GM23338 (cell line): ENCODE measurements around the gene SLC30A3. TPM values are rescaled to one million over a fixed set of nuclear protein-coding genes. Genes with fewer than 3 reads are reported as not detected.

Experiments
- ATAC-seq: fragments of 200-7000 bp; cut with Tn5 transposase; 3 replicates; pipeline ENCODE4 v1.9.1; 2020
- DNase-seq: peaks from one replicate; pipeline ENCODE4 v3.0.0-alpha.2; 2015; ENCODE audit warnings: low spot score
- H2AFZ ChIP-seq: fragments of 200-600 bp; sonication (generic); 2 replicates; pipeline ENCODE4 v1.8.0; 2016; ENCODE audit warnings: antibody characterized with exemption, mild to moderate bottlenecking, moderate library complexity
- H3F3A ChIP-seq: fragments of 200-600 bp; sonication (generic); replicated peaks from 2 replicates; pipeline ENCODE4 v1.8.0; 2017; ENCODE audit warnings: antibody characterized with exemption, mixed run types, low read depth
- H3K27ac ChIP-seq: fragments of 200-600 bp; sonication (generic); 2 replicates; pipeline ENCODE4 v1.6.1; 2016; ENCODE audit warnings: low read depth
- H3K27me3 ChIP-seq: fragments of 200-600 bp; sonication (generic); 2 replicates; pipeline ENCODE4 v1.8.0; 2016; ENCODE audit warnings: mild to moderate bottlenecking, mixed run types, moderate library complexity; ENCODE audit not compliant: insufficient read depth
- H3K36me3 ChIP-seq: fragments of 200-600 bp; sonication (generic); 2 replicates; pipeline ENCODE4 v1.8.0; 2016; ENCODE audit warnings: mild to moderate bottlenecking; ENCODE audit not compliant: insufficient read depth
- H3K4me1 ChIP-seq: fragments of 200-600 bp; sonication (generic); 2 replicates; pipeline ENCODE4 v1.8.0; 2016; ENCODE audit warnings: mild to moderate bottlenecking, moderate library complexity; ENCODE audit not compliant: insufficient read depth
- H3K4me2 ChIP-seq: fragments of 200-600 bp; sonication (generic); 2 replicates; pipeline ENCODE4 v1.7.1; 2017; ENCODE audit warnings: mixed run types
- H3K4me3 ChIP-seq: fragments of 200-600 bp; sonication (generic); 2 replicates; pipeline ENCODE4 v1.6.1; 2016; ENCODE audit warnings: mixed run types
- H3K79me2 ChIP-seq: fragments of 200-600 bp; sonication (generic); replicated peaks from 2 replicates; pipeline ENCODE4 v1.8.0; 2017; ENCODE audit warnings: mild to moderate bottlenecking; ENCODE audit not compliant: insufficient read depth
- H3K9me2 ChIP-seq: fragments of 200-600 bp; sonication (generic); 2 replicates; pipeline ENCODE4 v1.8.0; 2017; ENCODE audit not compliant: insufficient read depth
- H4K20me1 ChIP-seq: fragments of 200-600 bp; sonication (generic); replicated peaks from 2 replicates; pipeline ENCODE4 v1.8.0; 2017; ENCODE audit warnings: mild to moderate bottlenecking; ENCODE audit not compliant: insufficient read depth
- H3K27ac Mint-ChIP-seq: 2 replicates; pipeline ENCODE4 v1.8.0; 2020; ENCODE audit warnings: inconsistent platforms, mild to moderate bottlenecking, moderate library complexity, mixed read lengths
- H3K27me3 Mint-ChIP-seq: 3 replicates; pipeline ENCODE4 v1.8.0; 2022; ENCODE audit warnings: low read depth, mild to moderate bottlenecking, moderate library complexity, mixed read lengths, inconsistent platforms; ENCODE audit not compliant: insufficient read depth, poor library complexity
- H3K36me3 Mint-ChIP-seq: 3 replicates; pipeline ENCODE4 v1.8.0; 2021; ENCODE audit warnings: low read depth, mild to moderate bottlenecking, inconsistent platforms, moderate library complexity, mixed read lengths
- H3K4me1 Mint-ChIP-seq: 3 replicates; pipeline ENCODE4 v1.8.0; 2020; ENCODE audit warnings: mild to moderate bottlenecking, inconsistent platforms, mixed read lengths
- H3K4me3 Mint-ChIP-seq: 3 replicates; pipeline ENCODE4 v1.8.0; 2021; ENCODE audit warnings: moderate library complexity, mild to moderate bottlenecking, inconsistent platforms, mixed read lengths
- H3K9me3 Mint-ChIP-seq: 3 replicates; pipeline ENCODE4 v1.8.0; 2020; ENCODE audit warnings: moderate library complexity, mild to moderate bottlenecking, inconsistent platforms, mixed read lengths
- CREB1 ChIP-seq: fragments of 250-450 bp; sonication (Bioruptor Pico); IDR thresholded peaks from 2 replicates; pipeline ENCODE4 v1.5.0; 2020; ENCODE audit warnings: low read depth, mild to moderate bottlenecking, moderate library complexity
- EZH2 ChIP-seq: fragments of 200-600 bp; sonication (generic); IDR thresholded peaks from one replicate; pipeline ENCODE4 v1.8.0; 2017; ENCODE audit warnings: antibody characterized with exemption, mild to moderate bottlenecking, low read depth; ENCODE audit not compliant: unreplicated experiment
- EZH2phosphoT487 ChIP-seq: fragments of 200-600 bp; sonication (generic); IDR thresholded peaks from one replicate; pipeline ENCODE4 v1.8.1; 2018; ENCODE audit warnings: antibody characterized with exemption; ENCODE audit not compliant: unreplicated experiment
- JUNB ChIP-seq: IDR thresholded peaks from one replicate; pipeline ENCODE4 v1.6.1; 2016; ENCODE audit warnings: antibody characterized with exemption; ENCODE audit not compliant: unreplicated experiment
- NANOG ChIP-seq: IDR thresholded peaks from 2 replicates; pipeline ENCODE4 v1.6.1; 2016; ENCODE audit warnings: antibody characterized with exemption, borderline replicate concordance
- POLR2AphosphoS5 ChIP-seq: IDR thresholded peaks from 2 replicates; pipeline ENCODE4 v1.6.1; 2016; ENCODE audit warnings: antibody characterized with exemption, low read depth
- STAT1 ChIP-seq: IDR thresholded peaks from one replicate; pipeline ENCODE4 v1.6.1; 2016; ENCODE audit warnings: antibody characterized with exemption; ENCODE audit not compliant: unreplicated experiment
- ZNF114 ChIP-seq: fragments of 250-450 bp; sonication (Bioruptor Pico); IDR thresholded peaks from 2 replicates; pipeline ENCODE4 v1.5.0; 2020; ENCODE audit warnings: mild to moderate bottlenecking, moderate library complexity
- ZNF331 ChIP-seq: fragments of 250-450 bp; sonication (Bioruptor Pico); IDR thresholded peaks from 2 replicates; pipeline ENCODE4 v1.5.0; 2020; ENCODE audit warnings: low read depth, mild to moderate bottlenecking, moderate library complexity
- polyA plus RNA-seq: library from polyadenylated mRNA; unstranded; fragments of >200 nt; fragmentation: Nextera tagmentation; extraction: Ambion mirVana; gene quantifications from 2 replicates; pipeline ENCODE4 v1.2.1, GENCODE V29; 2016
- total RNA-seq: library from RNA; depleted of rRNA; stranded (reverse); fragments of >200 nt; shearing (Covaris generic); gene quantifications from 2 replicates; pipeline ENCODE4 v1.2.3, GENCODE V29; 2014
- TF ChIP-seq, protein P1 (sequence below): IDR thresholded peaks from 2 replicates; pipeline ENCODE4 v1.6.1; 2016; ENCODE audit warnings: antibody characterized with exemption
- TF ChIP-seq, protein P2 (sequence below): fragments of 250-450 bp; sonication (Bioruptor Pico); IDR thresholded peaks from 2 replicates; pipeline ENCODE4 v1.5.0; 2020; ENCODE audit warnings: mild to moderate bottlenecking, moderate library complexity
- TF ChIP-seq, protein P3 (sequence below): IDR thresholded peaks from one replicate; pipeline ENCODE4 v1.6.1; 2018; ENCODE audit warnings: antibody characterized with exemption; ENCODE audit not compliant: unreplicated experiment
- TF ChIP-seq, protein P4 (sequence below), 2 experiments: fragments of 200-600 bp in 1 of 2; sonication (generic) in 1 of 2; conservative IDR thresholded peaks; 2 replicates each; pipeline versions ENCODE4 v1.5.1 to v1.6.1; 2016 to 2017; ENCODE audit warnings: antibody characterized with exemption in 2 of 2, low read depth in 2 of 2, mild to moderate bottlenecking in 2 of 2, moderate library complexity in 1 of 2

The SLC30A3 gene
- total and polyA plus RNA-seq, 2 experiments from 2014 or later: 4.1 to 8.3 TPM

DNA sequence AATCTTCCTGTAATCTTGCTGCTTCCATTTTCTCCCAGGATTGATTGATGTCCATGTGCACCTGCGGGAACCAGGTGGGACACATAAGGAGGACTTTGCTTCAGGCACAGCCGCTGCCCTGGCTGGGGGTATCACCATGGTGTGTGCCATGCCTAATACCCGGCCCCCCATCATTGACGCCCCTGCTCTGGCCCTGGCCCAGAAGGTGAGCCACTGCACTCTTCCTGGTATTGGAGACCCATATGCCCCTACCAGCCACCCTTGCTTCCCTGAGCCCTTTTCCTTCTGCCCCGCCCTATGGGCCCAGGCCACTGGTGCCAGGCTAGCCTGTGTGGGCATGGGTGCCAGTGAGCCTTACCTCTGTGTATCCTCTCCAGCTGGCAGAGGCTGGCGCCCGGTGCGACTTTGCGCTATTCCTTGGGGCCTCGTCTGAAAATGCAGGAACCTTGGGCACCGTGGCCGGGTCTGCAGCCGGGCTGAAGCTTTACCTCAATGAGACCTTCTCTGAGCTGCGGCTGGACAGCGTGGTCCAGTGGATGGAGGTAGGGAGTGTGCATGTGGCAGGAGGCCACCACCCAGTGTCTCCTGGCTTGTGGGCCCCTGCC, 25.4 kb downstream of the SLC30A3 start:
- Histone ChIP-seq H3K36me3 (peaks cover 75% of the 10 kb centered on the region), H3K27ac (no peak overlapping the region), H4K20me1 (no peaks in the 10 kb centered on the region; the same call in 1 of the 2 replicates), H3K4me2 (no peak overlapping the region), H3K4me3 (no peak overlapping the region), H2AFZ (no peak overlapping the region), H3F3A (no peaks in the 10 kb centered on the region), H3K79me2 (no peaks in the 10 kb centered on the region), H3K4me1 (no peaks in the 10 kb centered on the region), H3K27me3 (no peaks in the 10 kb centered on the region), H3K9me2 (no peaks in the 10 kb centered on the region)
- no peak overlapping the region for H3K27ac Mint-ChIP-seq
- DNase-seq (no peak), ATAC-seq (no peak)
- peaks cover 100% of the 10 kb centered on the region for H3K36me3 Mint-ChIP-seq
- TF ChIP-seq, protein P1, sequence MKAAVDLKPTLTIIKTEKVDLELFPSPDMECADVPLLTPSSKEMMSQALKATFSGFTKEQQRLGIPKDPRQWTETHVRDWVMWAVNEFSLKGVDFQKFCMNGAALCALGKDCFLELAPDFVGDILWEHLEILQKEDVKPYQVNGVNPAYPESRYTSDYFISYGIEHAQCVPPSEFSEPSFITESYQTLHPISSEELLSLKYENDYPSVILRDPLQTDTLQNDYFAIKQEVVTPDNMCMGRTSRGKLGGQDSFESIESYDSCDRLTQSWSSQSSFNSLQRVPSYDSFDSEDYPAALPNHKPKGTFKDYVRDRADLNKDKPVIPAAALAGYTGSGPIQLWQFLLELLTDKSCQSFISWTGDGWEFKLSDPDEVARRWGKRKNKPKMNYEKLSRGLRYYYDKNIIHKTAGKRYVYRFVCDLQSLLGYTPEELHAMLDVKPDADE: no peak
- TF ChIP-seq POLR2AphosphoS5 (no peak), ZNF114 (CRISPR knock-in tag) (no peak), EZH2phosphoT487 (no peak), ZNF331 (CRISPR knock-in tag) (no peak), STAT1 (no peak), JUNB (no peak), CREB1 (CRISPR knock-in tag) (no peak), EZH2 (no peak), NANOG (no peak)
- TF ChIP-seq, protein P2, sequence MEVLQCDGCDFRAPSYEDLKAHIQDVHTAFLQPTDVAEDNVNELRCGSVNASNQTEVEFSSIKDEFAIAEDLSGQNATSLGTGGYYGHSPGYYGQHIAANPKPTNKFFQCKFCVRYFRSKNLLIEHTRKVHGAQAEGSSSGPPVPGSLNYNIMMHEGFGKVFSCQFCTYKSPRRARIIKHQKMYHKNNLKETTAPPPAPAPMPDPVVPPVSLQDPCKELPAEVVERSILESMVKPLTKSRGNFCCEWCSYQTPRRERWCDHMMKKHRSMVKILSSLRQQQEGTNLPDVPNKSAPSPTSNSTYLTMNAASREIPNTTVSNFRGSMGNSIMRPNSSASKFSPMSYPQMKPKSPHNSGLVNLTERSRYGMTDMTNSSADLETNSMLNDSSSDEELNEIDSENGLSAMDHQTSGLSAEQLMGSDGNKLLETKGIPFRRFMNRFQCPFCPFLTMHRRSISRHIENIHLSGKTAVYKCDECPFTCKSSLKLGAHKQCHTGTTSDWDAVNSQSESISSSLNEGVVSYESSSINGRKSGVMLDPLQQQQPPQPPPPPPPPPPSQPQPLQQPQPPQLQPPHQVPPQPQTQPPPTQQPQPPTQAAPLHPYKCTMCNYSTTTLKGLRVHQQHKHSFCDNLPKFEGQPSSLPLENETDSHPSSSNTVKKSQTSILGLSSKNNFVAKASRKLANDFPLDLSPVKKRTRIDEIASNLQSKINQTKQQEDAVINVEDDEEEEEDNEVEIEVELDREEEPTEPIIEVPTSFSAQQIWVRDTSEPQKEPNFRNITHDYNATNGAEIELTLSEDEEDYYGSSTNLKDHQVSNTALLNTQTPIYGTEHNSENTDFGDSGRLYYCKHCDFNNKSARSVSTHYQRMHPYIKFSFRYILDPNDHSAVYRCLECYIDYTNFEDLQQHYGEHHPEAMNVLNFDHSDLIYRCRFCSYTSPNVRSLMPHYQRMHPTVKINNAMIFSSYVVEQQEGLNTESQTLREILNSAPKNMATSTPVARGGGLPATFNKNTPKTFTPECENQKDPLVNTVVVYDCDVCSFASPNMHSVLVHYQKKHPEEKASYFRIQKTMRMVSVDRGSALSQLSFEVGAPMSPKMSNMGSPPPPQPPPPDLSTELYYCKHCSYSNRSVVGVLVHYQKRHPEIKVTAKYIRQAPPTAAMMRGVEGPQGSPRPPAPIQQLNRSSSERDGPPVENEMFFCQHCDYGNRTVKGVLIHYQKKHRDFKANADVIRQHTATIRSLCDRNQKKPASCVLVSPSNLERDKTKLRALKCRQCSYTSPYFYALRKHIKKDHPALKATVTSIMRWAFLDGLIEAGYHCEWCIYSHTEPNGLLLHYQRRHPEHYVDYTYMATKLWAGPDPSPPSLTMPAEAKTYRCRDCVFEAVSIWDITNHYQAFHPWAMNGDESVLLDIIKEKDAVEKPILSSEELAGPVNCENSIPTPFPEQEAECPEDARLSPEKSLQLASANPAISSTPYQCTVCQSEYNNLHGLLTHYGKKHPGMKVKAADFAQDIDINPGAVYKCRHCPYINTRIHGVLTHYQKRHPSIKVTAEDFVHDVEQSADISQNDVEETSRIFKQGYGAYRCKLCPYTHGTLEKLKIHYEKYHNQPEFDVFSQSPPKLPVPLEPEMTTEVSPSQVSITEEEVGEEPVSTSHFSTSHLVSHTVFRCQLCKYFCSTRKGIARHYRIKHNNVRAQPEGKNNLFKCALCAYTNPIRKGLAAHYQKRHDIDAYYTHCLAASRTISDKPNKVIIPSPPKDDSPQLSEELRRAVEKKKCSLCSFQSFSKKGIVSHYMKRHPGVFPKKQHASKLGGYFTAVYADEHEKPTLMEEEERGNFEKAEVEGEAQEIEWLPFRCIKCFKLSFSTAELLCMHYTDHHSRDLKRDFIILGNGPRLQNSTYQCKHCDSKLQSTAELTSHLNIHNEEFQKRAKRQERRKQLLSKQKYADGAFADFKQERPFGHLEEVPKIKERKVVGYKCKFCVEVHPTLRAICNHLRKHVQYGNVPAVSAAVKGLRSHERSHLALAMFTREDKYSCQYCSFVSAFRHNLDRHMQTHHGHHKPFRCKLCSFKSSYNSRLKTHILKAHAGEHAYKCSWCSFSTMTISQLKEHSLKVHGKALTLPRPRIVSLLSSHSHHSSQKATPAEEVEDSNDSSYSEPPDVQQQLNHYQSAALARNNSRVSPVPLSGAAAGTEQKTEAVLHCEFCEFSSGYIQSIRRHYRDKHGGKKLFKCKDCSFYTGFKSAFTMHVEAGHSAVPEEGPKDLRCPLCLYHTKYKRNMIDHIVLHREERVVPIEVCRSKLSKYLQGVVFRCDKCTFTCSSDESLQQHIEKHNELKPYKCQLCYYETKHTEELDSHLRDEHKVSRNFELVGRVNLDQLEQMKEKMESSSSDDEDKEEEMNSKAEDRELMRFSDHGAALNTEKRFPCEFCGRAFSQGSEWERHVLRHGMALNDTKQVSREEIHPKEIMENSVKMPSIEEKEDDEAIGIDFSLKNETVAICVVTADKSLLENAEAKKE (CRISPR knock-in tag): no peak
- TF ChIP-seq, protein P3, sequence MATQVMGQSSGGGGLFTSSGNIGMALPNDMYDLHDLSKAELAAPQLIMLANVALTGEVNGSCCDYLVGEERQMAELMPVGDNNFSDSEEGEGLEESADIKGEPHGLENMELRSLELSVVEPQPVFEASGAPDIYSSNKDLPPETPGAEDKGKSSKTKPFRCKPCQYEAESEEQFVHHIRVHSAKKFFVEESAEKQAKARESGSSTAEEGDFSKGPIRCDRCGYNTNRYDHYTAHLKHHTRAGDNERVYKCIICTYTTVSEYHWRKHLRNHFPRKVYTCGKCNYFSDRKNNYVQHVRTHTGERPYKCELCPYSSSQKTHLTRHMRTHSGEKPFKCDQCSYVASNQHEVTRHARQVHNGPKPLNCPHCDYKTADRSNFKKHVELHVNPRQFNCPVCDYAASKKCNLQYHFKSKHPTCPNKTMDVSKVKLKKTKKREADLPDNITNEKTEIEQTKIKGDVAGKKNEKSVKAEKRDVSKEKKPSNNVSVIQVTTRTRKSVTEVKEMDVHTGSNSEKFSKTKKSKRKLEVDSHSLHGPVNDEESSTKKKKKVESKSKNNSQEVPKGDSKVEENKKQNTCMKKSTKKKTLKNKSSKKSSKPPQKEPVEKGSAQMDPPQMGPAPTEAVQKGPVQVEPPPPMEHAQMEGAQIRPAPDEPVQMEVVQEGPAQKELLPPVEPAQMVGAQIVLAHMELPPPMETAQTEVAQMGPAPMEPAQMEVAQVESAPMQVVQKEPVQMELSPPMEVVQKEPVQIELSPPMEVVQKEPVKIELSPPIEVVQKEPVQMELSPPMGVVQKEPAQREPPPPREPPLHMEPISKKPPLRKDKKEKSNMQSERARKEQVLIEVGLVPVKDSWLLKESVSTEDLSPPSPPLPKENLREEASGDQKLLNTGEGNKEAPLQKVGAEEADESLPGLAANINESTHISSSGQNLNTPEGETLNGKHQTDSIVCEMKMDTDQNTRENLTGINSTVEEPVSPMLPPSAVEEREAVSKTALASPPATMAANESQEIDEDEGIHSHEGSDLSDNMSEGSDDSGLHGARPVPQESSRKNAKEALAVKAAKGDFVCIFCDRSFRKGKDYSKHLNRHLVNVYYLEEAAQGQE: no peak
- TF ChIP-seq, protein P4, sequence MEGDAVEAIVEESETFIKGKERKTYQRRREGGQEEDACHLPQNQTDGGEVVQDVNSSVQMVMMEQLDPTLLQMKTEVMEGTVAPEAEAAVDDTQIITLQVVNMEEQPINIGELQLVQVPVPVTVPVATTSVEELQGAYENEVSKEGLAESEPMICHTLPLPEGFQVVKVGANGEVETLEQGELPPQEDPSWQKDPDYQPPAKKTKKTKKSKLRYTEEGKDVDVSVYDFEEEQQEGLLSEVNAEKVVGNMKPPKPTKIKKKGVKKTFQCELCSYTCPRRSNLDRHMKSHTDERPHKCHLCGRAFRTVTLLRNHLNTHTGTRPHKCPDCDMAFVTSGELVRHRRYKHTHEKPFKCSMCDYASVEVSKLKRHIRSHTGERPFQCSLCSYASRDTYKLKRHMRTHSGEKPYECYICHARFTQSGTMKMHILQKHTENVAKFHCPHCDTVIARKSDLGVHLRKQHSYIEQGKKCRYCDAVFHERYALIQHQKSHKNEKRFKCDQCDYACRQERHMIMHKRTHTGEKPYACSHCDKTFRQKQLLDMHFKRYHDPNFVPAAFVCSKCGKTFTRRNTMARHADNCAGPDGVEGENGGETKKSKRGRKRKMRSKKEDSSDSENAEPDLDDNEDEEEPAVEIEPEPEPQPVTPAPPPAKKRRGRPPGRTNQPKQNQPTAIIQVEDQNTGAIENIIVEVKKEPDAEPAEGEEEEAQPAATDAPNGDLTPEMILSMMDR (conservative IDR thresholded peaks at IDR 0.05; ENCODE audit: low read depth in 2 of 2): no peak
- H3K4me3 Mint-ChIP-seq: no peak overlapping the region
- H3K9me3 Mint-ChIP-seq: no peaks in the 10 kb centered on the region
- peaks cover 26% of the 10 kb centered on the region for H3K27me3 Mint-ChIP-seq
- H3K4me1 Mint-ChIP-seq: no peaks in the 10 kb centered on the region
